Stomach (tissue), 9 donors: ENCODE measurements around the gene CACNG6. TPM values are rescaled to one million over a fixed set of nuclear protein-coding genes. Genes with fewer than 3 reads are reported as not detected.

Source experiments
- DNase-seq, 2 donors: peaks; one replicate each; pipeline versions ENCODE4 v3.0.0 to v3.0.0-alpha.2; 2013 to 2019
- H3K27ac ChIP-seq, 5 donors: fragments of 200-600 bp in 4 of 5; sonication (generic) in 4 of 5; one replicate each; pipeline ENCODE4 v1.5.1; 2013 to 2019; ENCODE audit warnings: mild to moderate bottlenecking in 1 of 5, moderate library complexity in 1 of 5
- H3K27me3 ChIP-seq, 3 donors: fragments of 200-600 bp; sonication (generic); one replicate each; pipeline ENCODE4 v1.5.1; 2017 to 2019; ENCODE audit warnings: mixed run types in 1 of 3
- H3K36me3 ChIP-seq, 4 donors: fragments of 200-600 bp; sonication (generic); 1 replicate in 3 of 4; 2 replicates in 1 of 4; pipeline ENCODE4 v1.5.1; 2016 to 2019
- H3K4me1 ChIP-seq, 4 donors: fragments of 200-600 bp; sonication (generic); one replicate each; pipeline ENCODE4 v1.5.1; 2016 to 2019
- H3K4me3 ChIP-seq, 4 donors: fragments of 200-600 bp; sonication (generic) in 3 of 4; one replicate each; pipeline ENCODE4 v1.5.1; 2016 to 2019; ENCODE audit warnings: mild to moderate bottlenecking in 1 of 4
- H3K9me3 ChIP-seq, 4 donors: fragments of 200-600 bp; sonication (generic); one replicate each; pipeline ENCODE4 v1.5.1; 2016 to 2019
- EP300 ChIP-seq: sonication (generic); formaldehyde crosslinking; IDR thresholded peaks from one replicate; pipeline ENCODE4 v1.6.1; 2017; ENCODE audit warnings: antibody characterized with exemption
- POLR2A ChIP-seq, 4 donors: fragments of 450-650 bp; IDR thresholded peaks; one replicate each; pipeline ENCODE4 v1.6.1; 2016; ENCODE audit warnings: antibody characterized with exemption in 4 of 4, control low read depth in 2 of 4, mild to moderate bottlenecking in 1 of 4, moderate library complexity in 1 of 4
- POLR2AphosphoS5 ChIP-seq, 3 donors: sonication (generic); formaldehyde crosslinking; IDR thresholded peaks; one replicate each; pipeline ENCODE4 v1.6.1; 2016; ENCODE audit warnings: antibody characterized with exemption in 3 of 3
- WGBS, 5 donors: extraction: QIAGEN DNeasy Blood & Tissue Kit in 3 of 5; methylation state at CpG; one replicate each; pipeline versions ENCODE4 v1.1.5 to v1.1.7; 2013 to 2018; 5-methylcytosine and 5-hydroxymethylcytosine counted together
- intact Hi-C: fragments of 100-400 bp; cut with DNase I; formaldehyde crosslinking; loops from one replicate; pipeline ENCODE4 v1.15.1; 2023; ENCODE audit warnings: low total_unique reads
- polyA plus RNA-seq, 3 donors: library from polyadenylated mRNA; stranded (reverse); fragments of 200-250 nt; gene quantifications; one replicate each; pipeline ENCODE4 v1.2.3, GENCODE V29; 2013
- total RNA-seq, 5 donors: library from RNA; depleted of rRNA; stranded (reverse); fragments of >200 nt; gene quantifications; one replicate each; pipeline versions ENCODE4 v1.1.0 to v1.2.3, GENCODE V29; 2014 to 2016
- TF ChIP-seq, protein P1 (sequence below), 7 experiments: fragments of 450-650 bp in 4 of 7; fragments of 200-600 bp in 3 of 7; sonication (generic) in 3 of 7; IDR thresholded peaks; one replicate each; pipeline ENCODE4 v1.5.1; 2016 to 2019; ENCODE audit warnings: antibody characterized with exemption in 7 of 7, control low read depth in 2 of 7, mild to moderate bottlenecking in 1 of 7
- donor health status: healthy with polysubstance abuse.
- donor health status: Bipolar disorder and iron deficiency.
- donor health status: healthy.

CACNG6 gene
- total and polyA plus RNA-seq, 8 donors = 0.13 to 0.58 (median 0.46) TPM; not detected in 5

DNA sequence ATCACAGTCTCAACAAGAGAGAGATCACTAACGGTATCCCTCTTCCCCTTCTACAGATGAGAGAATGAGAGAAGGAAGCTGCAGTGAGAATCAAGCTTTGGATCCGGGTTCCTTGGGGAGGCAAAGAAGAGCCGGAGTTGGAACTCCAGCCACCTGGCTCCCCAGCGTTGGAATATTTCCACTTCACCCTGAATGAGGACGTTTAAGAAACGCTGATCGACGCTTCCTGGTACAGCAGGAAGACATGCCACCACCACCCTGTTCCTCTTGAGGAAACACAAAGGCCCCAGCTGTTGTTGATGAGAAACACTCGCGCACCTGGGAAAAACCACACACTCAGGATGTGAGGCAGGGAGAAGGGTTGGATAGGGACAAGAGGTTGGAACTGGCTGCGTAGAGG is 40.0 kb upstream of the CACNG6 start:
- Histone ChIP-seq H3K27ac (no peak overlapping the region), H3K9me3 (peaks cover 0 to 9% (median 3%) of the 10 kb centered on the region in 4 donors), H3K36me3 (no peaks in the 10 kb centered on the region), H3K4me1 (no peaks in the 10 kb centered on the region), H3K4me3 (no peak overlapping the region), H3K27me3 (peaks cover 0 to 88% (median 16%) of the 10 kb centered on the region in 3 donors)
- TF ChIP-seq, protein P1, sequence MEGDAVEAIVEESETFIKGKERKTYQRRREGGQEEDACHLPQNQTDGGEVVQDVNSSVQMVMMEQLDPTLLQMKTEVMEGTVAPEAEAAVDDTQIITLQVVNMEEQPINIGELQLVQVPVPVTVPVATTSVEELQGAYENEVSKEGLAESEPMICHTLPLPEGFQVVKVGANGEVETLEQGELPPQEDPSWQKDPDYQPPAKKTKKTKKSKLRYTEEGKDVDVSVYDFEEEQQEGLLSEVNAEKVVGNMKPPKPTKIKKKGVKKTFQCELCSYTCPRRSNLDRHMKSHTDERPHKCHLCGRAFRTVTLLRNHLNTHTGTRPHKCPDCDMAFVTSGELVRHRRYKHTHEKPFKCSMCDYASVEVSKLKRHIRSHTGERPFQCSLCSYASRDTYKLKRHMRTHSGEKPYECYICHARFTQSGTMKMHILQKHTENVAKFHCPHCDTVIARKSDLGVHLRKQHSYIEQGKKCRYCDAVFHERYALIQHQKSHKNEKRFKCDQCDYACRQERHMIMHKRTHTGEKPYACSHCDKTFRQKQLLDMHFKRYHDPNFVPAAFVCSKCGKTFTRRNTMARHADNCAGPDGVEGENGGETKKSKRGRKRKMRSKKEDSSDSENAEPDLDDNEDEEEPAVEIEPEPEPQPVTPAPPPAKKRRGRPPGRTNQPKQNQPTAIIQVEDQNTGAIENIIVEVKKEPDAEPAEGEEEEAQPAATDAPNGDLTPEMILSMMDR (IDR thresholded peaks at IDR 0.05) = no peak
- TF ChIP-seq POLR2A (IDR thresholded peaks at IDR 0.05) = no peak
- whole genome bisulfite sequencing, 5 donors = 45 to 63% (median 51%) methylated on average over 11 of the region's 11 CpGs
- intact Hi-C loops = no loop called here
- no peak for DNase-seq

DNA sequence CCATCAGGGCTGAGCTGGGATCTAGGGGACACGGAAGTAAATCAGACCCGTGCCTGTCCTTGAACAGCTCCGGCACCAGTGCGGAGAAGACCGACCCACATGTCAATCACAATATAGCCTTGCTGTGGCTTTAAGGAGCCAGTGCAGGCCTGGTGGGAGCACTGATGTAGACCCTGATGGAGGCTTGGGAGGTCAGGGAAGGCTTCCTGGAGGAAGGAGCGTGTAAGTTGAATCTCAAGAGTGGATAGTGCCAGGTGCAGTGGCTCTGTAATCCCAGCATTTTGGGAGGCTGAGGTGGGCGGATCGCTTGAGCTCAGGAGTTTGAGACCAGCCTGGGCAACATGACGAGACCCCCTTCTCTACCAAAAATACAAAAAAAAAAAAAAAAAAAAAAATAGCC is 39.5 kb upstream of the CACNG6 start:
- Histone ChIP-seq H3K36me3 (no peaks in the 10 kb centered on the region), H3K9me3 (peaks cover 0 to 9% (median 3%) of the 10 kb centered on the region in 4 donors), H3K4me3 (no peak overlapping the region), H3K4me1 (no peaks in the 10 kb centered on the region), H3K27ac (no peak overlapping the region), H3K27me3 (peaks cover 0 to 88% (median 17%) of the 10 kb centered on the region in 3 donors)
- no peak for TF ChIP-seq POLR2A (IDR thresholded peaks at IDR 0.05)
- no peak for TF ChIP-seq POLR2AphosphoS5 (IDR thresholded peaks at IDR 0.05)
- TF ChIP-seq EP300 = no peak
- TF ChIP-seq, protein P1 (IDR thresholded peaks at IDR 0.05) = no peak
- 76 to 85% (median 82%) methylated on average over 9 of the region's 9 CpGs for WGBS, 5 donors
- DNase-seq = no peak
- intact Hi-C loops = no loop called here

DNA sequence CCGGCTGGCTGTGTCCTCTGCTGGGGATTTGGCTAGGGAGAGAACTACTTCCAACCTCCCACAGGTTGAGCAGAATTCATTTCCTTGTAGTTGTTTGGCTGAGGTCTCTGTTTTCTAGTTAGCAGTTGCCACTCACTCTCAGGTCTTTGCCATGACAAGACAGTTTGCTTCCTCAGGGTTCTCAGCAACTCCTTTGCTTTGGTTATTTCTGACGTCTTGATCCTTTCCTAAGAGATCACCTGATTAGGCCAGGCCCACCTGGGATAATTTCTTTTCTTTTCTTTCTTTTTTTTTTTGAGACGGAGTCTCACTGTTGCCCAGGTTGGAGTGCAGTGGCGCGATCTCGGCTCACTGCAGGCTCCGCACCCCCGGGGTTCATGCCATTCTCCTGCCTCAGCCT is 38.1 kb upstream of the CACNG6 start:
- H3K4me3 ChIP-seq = no peak overlapping the region
- no peaks in the 10 kb centered on the region for H3K36me3 ChIP-seq
- peaks cover 0 to 88% (median 25%) of the 10 kb centered on the region in 3 donors for H3K27me3 ChIP-seq
- intact Hi-C loops = no loop called here
- H3K4me1 ChIP-seq = no peaks in the 10 kb centered on the region
- 75 to 90% (median 88%) methylated on average over 8 of the region's 8 CpGs for whole genome bisulfite sequencing, 5 donors
- no peak for DNase-seq
- TF ChIP-seq, protein P1 (IDR thresholded peaks at IDR 0.05) = no peak
- TF ChIP-seq POLR2A (IDR thresholded peaks at IDR 0.05) (no peak), EP300 (no peak), POLR2AphosphoS5 (IDR thresholded peaks at IDR 0.05) (no peak)
- H3K27ac ChIP-seq = no peak overlapping the region
- peaks cover 0 to 9% (median 3%) of the 10 kb centered on the region in 4 donors for H3K9me3 ChIP-seq

DNA sequence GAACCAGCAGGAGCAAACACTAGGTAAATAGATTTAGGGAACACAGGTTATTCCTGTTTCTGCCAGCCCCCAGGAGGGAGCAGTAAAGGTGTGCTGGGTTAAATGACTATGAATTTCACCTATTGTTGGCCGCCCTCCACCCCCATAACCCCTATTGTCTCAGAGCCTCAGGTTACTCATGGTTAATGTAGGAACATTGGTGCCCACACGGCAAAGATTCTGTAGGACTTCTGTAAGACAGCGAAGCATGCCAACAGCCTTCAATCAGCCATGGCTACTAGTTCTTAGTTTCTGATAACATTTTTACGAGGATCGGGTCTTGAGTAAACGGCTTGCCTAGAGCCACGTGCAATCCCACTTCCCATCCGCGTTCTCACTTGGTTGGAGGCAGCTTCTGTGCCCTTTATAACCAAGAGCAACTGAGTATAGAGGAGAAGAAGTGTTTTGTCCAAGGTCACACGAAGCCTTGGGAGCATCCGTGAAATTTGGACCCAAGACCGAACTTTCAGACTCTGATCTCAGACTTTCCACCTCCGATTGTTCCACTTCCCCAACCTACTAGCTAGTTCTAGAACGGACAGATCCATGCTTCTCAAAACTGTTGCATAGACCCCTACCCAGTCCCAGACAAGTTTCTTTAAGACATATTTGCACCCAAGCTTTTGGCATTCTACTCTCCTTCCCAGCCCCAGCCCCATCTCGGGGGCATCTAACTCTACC is 33.8 kb upstream of the CACNG6 start:
- Histone ChIP-seq H3K27ac (no peak overlapping the region), H3K4me1 (no peaks in the 10 kb centered on the region), H3K4me3 (no peak overlapping the region), H3K27me3 (peaks cover 18 to 95% (median 57%) of the 10 kb centered on the region in 3 donors), H3K36me3 (no peaks in the 10 kb centered on the region), H3K9me3 (peaks cover 0 to 9% (median 3%) of the 10 kb centered on the region in 4 donors)
- no peak for TF ChIP-seq POLR2AphosphoS5 (IDR thresholded peaks at IDR 0.05)
- TF ChIP-seq, protein P1 (IDR thresholded peaks at IDR 0.05) = no peak
- TF ChIP-seq EP300 = no peak
- TF ChIP-seq POLR2A (IDR thresholded peaks at IDR 0.05) = no peak
- no peak for DNase-seq
- intact Hi-C loops = no loop called here
- 3 to 6% (median 4%) methylated on average over 15 of the region's 15 CpGs for WGBS, 5 donors
